H1 (cell line): ENCODE measurements around the gene BOLA3. TPM values are rescaled to one million over a fixed set of nuclear protein-coding genes. Genes with fewer than 3 reads are reported as not detected.

Experiments
- BCL11A ChIP-seq, 2 experiments: IDR thresholded peaks; one replicate each; pipeline ENCODE4 v1.6.1; 2011; ENCODE audit warnings: low read depth in 2 of 2, low read length in 2 of 2, mild to moderate bottlenecking in 2 of 2
- GABPA ChIP-seq: IDR thresholded peaks from 2 replicates; pipeline ENCODE4 v1.6.1; 2011; ENCODE audit warnings: mild to moderate bottlenecking, low read length, moderate library complexity, borderline replicate concordance; ENCODE audit not compliant: insufficient read depth
- HDAC6 ChIP-seq: IDR thresholded peaks from one replicate; pipeline ENCODE4 v1.7.1; 2012; ENCODE audit warnings: low read depth, mild to moderate bottlenecking, inconsistent platforms, low read length, moderate library complexity
- KDM5A ChIP-seq: fragments of 200-600 bp; IDR thresholded peaks from 2 replicates; pipeline ENCODE4 v1.7.1; 2012; ENCODE audit warnings: mild to moderate bottlenecking, low read length, inconsistent platforms, mixed read lengths
- POLR2A ChIP-seq, 2 experiments: IDR thresholded peaks; 1 replicate in 1 of 2; 2 replicates in 1 of 2; pipeline ENCODE4 v1.6.1; 2011; ENCODE audit warnings: low read depth in 2 of 2, low read length in 2 of 2, mild to moderate bottlenecking in 2 of 2; ENCODE audit errors: control extremely low read depth in 1 of 2
- SP2 ChIP-seq: IDR thresholded peaks from 2 replicates; pipeline ENCODE4 v1.6.1; 2012; ENCODE audit warnings: mild to moderate bottlenecking, low read length, inconsistent platforms
- TCF12 ChIP-seq: IDR thresholded peaks from 2 replicates; pipeline ENCODE4 v1.6.1; 2011; ENCODE audit warnings: low read depth, mild to moderate bottlenecking, low read length
- polyA plus RNA-seq, 7 experiments: library from polyadenylated mRNA; depleted of rRNA in 3 of 7; stranded (reverse) in 5 of 7; unstranded in 2 of 7; fragments of >200 nt in 5 of 7; fragments of 200-250 nt in 2 of 7; gene quantifications; 1 replicate in 5 of 7; 2 replicates in 1 of 7; 4 replicates in 1 of 7; pipeline versions ENCODE4 v1.2.1 to v1.2.3, GENCODE V29; 2011 to 2013; ENCODE audit warnings: missing spikeins in 2 of 7, mixed read lengths in 2 of 7
- total RNA-seq: library from RNA; stranded (reverse); fragmentation: NEBNext Ultra II Directional; extraction: Animal tissue kit (Norgen Biotek cat#: 25700); gene quantifications from 2 replicates; pipeline ENCODE4 v1.2.1, GENCODE V29; 2021
- TF ChIP-seq, protein P1 (sequence below): IDR thresholded peaks from 2 replicates; pipeline ENCODE4 v1.6.1; 2011; ENCODE audit warnings: low read depth, mild to moderate bottlenecking, low read length; ENCODE audit not compliant: insufficient read depth

BOLA3 gene
- total and polyA plus RNA-seq, 2 of the 8 experiments (the other 6 are each of a cell fraction or from before 2014, with no cell fraction given) = 46.1 to 67.3 TPM

DNA sequence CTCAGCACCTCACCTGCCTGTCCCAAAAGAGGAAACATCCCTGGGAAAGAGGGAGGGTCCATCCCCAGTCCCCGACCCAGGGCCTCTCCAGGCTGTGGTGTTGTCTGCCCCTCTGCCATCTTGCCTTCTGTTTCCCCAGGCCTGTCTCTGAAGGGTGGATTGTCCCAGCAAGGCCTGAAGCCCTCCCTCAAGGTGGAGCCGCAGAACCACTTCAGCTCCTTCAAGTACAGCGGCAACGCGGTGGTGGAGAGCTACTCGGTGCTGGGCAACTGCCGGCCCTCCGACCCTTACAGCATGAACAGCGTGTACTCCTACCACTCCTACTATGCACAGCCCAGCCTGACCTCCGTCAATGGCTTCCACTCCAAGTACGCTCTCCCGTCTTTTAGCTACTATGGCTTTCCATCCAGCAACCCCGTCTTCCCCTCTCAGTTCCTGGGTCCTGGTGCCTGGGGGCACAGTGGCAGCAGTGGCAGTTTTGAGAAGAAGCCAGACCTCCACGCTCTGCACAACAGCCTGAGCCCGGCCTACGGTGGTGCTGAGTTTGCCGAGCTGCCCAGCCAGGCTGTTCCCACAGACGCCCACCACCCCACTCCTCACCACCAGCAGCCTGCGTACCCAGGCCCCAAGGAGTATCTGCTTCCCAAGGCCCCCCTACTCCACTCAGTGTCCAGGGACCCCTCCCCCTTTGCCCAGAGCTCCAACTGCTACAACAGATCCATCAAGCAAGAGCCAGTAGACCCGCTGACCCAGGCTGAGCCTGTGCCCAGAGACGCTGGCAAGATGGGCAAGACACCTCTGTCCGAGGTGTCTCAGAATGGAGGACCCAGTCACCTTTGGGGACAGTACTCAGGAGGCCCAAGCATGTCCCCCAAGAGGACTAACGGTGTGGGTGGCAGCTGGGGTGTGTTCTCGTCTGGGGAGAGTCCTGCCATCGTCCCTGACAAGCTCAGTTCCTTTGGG, 47.2 kb downstream of the BOLA3 start (continued):
- TF ChIP-seq TCF12 (no peak), SP2 (no peak), HDAC6 (no peak), KDM5A (no peak), POLR2A (IDR thresholded peaks at IDR 0.05; ENCODE audit: control extremely low read depth in 1 of 2, low read depth in 2 of 2, low read length in 2 of 2) (no peak), GABPA (no peak), BCL11A (IDR thresholded peaks at IDR 0.05; ENCODE audit: low read depth in 2 of 2, low read length in 2 of 2) (no peak)
- TF ChIP-seq, protein P1, sequence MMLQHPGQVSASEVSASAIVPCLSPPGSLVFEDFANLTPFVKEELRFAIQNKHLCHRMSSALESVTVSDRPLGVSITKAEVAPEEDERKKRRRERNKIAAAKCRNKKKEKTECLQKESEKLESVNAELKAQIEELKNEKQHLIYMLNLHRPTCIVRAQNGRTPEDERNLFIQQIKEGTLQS = no peak
- TF ChIP-seq, all 59 proteins: peak for 0
